Activated CD8-positive, alpha-beta memory T cell treated with anti-CD3 and anti-CD28 coated beads for 48 hours (primary cell): ENCODE results near the gene CDH8.
"Not testable (repeated sequence)": the region's sequence is repeated elsewhere in the genome, so short reads cannot be mapped to it uniquely, and the experiment has no call there.

Experiments
- DNase-seq, 3 experiments: peaks; one replicate each; pipeline ENCODE4 v3.0.0-alpha.2; 2020; ENCODE audit warnings: low read depth in 2 of 3, low spot score in 2 of 3

The CDH8 gene

DNA sequence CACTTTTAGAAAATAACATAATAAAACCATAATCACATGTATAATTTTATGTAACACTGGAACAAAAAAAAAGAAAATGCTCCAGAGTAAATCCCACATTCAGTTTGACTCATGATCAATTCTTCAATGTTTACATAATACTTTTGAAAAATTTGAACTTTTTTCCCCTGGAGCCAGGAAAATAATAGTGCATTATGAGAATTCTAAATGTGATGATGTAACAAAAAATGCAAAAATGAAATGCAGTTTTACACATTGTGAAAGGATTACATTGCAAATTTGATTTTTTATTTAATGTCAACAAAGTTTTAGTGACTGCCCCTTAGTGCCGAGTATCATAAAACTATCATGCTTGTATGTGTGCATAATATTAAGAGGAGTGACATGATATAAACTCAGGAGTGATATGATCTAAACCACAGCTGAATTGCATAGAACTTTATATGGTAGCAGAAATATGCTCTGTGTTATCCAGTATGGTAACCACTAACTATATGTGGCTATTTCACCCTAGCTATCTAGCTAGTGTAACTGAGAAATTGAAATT is 238.2 kb downstream of the CDH8 start:
- DNase-seq = no peak

DNA sequence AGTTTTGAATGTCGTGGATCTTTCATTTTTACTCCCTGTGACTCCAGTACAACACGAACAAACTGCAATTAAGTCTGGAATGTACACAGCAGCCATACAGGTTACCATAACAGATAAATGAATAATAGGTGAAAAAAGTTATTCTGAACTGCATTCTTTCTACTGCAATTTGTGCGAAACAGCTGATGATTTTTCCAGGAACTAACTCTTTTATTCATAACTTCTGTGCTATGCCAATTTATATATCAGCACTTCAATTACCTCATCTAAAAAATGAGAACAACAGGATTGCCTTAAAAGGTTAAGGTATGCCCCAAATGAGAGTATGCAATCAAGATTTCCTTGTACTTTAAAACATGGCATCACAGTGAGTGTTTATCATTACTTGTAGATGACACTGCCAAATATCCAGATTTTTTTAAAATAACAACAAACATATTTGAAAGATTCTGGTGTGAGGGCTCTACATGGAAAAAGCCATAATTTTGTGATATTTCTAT is 238.9 kb downstream of the CDH8 start:
- DNase-seq = no peak

DNA sequence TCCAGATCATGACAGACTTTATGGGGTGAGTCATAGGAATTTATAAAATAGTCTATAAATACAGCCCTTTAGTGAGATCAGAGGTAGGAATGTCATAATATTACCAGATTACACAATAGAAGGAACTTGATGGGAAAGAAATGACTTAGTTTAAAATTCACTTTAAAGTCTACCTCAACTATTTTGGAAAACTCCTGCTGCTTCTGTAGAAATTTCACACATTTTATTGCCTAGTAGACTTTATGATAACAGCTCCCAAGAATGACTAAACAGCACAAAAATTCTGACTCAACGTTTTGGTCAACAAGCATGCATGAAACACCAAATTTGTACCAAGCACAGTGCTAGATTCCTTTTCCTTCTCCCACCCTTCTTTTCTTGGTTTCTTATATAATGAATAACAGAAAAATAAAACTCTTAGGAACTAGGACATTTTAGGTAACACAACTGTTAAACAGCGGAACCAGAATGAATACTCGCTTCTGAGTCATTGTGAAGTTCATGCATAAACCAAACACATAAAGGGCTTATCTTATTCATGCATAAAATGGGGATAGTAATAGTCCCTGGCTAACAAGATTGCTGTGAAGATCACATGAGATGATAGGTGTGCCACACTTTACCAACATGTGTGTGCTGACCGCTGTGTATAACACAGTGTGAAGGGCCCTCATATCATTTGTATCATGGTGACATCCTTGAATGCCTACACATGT is 243.9 kb downstream of the CDH8 start:
- no peak for DNase-seq

DNA sequence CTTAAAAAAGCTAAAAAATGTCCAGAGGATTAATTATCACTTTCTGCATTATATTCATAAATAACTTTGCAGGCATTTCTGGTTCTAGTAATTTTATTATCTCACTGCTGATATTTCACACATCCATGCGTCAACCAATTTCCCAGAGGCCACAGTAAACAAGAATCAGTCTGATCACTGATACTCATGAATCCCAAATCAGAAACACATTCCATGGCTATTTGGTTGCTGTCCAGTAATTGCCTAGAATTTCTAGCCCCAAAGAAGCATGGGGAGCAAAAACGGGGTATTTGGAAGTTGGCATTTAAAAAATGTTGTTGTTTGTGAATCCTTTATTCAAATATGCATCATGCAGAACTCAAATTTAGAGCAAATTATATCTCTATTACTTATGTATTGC is 244.8 kb downstream of the CDH8 start:
- no peak for DNase-seq

DNA sequence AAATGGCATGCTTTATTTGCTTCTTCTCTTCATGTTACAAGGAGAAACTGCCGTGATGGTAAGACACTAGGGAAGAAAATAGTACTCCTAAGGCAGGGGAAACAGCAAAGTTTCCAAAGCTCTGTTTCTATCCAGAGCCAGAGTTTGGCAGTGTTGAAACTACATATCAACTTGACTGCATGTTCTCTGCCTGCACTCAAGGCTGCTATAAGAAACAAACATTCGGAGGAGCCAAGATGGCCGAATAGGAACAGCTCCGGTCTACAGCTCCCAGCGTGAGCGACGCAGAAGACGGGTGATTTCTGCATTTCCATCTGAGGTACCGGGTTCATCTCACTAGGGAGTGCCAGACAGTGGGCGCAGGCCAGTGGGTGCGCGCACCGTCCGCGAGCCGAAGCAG is 254.4 kb downstream of the CDH8 start:
- not testable (repeated sequence) for DNase-seq

DNA sequence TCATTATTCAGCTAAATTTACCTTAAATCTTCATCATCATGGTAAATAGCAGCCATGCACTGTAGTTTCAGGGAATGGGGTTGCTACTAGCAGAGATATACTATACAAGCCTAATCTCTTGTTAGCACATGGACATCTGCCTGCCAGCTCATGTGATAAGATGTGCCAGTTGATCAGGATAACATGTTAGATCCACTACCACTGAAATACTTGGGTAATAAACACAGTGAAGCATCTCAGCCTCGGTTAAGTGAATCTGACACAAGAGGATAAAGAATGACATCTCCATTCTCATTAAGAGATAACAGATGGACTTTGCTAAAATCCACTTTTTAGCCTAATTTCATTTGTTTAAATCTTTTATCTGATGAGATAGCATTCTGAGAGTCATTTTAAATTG is 256.1 kb downstream of the CDH8 start:
- DNase-seq = no peak

DNA sequence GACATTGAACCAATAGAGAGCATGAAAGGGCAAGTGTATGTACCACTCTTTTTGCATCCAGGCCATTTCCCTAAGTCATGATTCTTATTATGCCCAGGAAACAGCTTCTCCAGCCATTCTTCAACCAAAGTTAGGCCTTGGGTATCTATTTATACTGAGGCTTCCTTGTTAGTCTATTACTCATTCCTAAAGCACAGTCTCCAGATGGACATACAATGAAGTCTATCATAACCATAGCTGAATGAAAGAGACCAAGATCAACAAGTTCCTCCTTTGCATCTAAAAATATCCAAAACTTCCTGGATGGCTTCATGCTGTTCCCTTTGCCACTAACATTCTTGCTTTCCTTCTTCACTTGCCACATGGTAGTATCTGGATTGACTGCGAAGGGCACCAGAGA is 265.9 kb downstream of the CDH8 start:
- no peak for DNase-seq

DNA sequence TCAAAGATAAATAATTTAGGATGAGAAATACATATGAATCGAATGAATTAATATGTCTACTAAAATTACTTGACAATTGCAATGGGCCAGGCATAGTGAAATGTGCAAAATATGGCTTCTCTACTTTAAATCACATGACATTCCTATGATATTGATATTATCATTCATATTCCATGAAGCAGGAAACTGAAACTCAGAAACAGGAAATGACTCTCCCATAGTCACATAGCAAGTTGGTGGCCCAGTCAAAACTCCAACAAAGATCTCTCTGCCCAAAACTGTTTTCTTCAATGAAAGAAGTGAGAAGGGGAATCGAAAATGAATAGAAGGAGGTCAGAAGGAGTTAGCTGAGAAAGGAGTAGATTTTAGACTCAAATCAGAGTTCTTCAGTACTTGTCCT is 272.2 kb downstream of the CDH8 start:
- no peak for DNase-seq

DNA sequence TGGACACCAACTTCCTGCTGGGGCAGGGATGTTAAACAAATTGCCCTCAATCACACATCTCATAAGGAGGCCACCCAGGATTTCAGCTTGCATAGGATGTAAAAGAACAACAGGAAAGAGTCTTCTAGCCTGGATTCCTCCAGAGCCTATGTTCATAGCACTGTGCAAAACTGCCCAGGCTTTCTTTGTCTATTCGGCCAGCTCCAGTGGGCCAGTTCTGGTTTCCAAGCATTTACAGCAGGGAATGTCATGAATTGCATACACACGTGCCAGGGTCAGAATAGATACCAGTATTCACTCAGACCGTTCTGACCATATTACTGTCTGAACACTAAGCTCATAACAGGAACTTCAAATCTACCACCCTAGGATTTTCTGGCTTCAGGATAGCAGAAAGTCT is 273.2 kb downstream of the CDH8 start:
- no peak for DNase-seq

DNA sequence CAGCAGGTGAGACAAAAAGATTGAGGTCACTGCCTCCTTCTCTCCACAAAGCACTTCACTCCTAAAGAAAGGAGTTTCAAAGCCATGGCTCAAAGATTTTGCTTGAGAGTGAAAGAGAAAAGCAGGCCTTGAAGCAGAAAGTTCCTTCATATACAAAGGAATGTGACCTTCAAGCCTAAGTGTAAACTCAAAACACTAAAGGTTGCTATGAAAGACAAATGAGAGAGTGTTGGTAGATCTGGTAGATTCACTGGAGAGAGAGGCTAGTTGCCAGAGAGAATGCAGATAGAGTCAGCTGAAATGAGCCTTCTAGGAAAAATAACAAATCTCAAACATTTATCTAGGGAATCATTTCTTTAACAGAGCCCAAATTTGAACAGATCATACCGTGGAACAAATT is 305.2 kb downstream of the CDH8 start:
- DNase-seq = no peak

DNA sequence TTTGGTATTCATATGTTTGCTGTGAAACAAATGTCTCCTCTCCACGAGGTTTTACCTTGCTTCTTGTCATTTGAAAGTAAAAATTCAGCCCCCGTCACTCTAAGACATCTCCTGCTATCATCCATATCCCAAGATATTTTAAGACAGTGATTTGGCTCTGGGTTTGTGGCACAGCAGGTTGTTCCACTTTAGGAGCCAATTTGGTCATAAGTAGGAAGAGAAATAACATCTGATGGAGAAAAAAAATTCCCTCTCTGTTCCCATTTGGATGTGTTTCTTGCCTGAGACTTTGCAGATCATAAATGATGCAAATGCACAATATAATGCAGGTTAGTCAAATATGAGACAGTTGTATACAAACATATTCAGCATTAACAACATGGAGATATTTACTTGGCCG is 309.5 kb downstream of the CDH8 start:
- no peak for DNase-seq

DNA sequence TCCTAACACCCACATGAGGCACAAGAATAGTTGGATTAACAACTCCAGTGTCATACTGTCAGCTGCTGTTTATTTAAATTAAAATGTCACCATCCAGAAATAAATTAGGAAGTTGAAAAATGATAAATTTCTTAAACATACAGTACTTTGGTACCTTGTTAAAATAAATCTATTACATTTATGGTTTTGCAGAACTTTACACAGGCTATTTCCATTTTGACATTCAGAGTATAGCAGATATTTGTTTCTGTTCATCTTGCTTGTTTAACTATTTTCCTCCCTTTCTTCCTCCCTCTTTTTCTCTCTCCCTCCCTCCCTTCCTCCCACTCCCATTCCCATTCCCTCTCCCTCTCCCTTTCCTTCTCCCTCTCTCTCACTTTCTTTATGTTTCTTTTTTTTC is 310.1 kb downstream of the CDH8 start:
- no peak for DNase-seq

DNA sequence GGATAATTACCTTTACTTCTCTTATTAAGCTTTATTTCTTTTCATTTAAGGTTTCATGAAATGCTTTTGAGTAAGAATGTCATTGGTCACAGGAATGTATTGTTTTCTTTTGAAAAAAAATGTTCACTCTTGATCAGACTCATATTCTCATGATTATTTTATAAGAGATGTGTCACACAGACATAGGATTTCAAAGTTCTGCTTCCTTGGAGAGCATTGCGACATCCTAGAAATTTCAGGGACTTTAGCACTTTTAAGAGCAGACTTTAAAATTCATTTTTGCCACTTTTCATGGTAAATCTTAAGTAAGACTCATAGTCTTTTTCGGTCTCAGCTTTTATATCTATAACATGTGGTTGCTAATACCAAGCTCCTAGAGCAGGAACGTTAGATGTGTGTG is 314.7 kb downstream of the CDH8 start:
- DNase-seq = no peak

DNA sequence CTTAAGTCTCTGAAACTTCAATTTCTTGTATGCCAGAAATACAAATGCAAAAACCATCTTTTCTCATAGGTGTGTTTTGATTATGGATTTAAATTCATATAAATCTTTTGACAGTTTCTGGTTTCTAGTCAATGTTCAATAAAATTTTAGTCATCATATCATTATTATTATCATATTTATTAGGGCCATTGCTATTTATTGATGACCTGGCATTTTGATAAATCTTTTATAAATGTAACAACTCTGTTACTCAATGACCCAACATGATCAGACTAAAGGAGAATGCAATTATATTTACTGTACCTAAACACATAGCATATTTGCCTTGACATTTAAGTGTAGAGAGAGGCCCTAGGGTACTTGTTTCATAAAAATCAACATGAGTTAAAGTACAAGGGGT is 320.8 kb downstream of the CDH8 start:
- DNase-seq = no peak

DNA sequence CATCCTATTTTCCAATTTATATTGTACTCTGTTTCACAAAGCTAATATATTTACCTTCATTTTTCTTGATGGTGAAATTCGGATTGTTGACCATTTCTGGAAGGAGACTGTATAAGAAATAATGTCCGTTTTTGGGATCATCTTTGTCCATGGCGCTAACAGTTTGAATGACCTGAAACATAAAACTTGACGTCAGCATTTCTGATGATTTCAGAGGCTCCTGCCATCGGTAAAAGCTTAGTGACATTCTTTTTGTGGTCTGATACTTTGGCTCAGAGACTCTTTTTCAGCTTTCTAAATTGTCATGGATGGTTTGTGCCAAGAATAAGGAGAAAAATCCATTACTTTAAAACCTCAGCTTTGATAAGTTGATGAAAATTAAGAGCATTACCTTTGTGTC is 322.5 kb downstream of the CDH8 start:
- DNase-seq = no peak

DNA sequence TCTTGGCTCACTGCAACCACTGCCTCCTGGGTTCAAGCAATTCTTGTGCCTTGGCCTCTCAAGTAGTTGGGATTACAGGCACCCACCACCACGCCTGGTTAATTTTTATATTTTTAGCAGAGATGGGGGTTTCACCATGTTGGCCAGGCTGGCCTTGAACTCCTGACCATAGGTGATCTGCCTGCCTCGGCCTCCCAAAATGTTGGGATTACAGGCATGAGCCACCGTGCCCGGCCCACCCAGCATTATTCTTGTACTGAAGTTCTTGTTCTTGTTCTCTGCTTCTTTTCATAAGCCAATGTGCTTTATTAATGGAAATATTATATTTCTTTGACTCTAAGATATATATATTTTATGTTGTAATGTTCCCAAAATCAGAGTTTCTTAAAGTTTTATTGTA is 336.6 kb downstream of the CDH8 start:
- DNase-seq = not testable (repeated sequence)

DNA sequence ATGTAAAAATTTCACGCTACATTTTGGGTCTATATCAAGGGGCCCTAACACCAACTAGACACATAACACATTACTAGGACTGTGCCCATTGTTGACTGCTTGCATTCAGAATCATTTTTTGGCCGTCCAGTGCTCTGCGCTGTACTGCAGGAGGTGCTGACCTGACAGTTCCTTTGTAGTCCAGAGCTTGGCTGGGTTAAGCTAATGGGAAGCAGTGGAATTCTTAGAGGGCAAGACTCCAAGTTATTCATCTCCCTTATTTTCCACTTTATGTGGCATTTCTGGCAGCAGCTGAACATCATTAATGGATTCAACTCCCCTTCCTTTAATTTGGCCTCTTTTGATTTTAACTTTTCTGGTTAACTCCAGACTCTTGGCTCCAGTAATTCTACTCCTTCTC is 351.7 kb downstream of the CDH8 start:
- DNase-seq = no peak

DNA sequence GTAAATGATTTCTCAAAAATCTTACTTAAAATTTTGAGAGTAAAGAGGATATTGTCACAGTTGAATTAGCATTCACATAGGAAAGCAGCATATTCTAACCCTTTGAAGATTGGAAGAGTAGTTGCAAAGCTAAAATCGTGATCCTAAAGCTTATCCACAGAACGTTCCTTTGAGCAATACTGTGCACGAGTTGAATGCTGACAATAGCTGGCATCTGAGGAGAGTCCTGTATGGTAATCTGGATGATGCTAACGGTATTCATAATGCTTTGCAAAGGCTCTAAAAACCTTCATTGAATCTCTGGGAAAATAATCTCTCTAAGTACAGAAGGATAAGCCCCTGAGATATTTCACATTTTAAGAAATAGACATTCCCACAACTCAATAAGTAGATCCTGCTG is 354.6 kb downstream of the CDH8 start:
- no peak for DNase-seq

DNA sequence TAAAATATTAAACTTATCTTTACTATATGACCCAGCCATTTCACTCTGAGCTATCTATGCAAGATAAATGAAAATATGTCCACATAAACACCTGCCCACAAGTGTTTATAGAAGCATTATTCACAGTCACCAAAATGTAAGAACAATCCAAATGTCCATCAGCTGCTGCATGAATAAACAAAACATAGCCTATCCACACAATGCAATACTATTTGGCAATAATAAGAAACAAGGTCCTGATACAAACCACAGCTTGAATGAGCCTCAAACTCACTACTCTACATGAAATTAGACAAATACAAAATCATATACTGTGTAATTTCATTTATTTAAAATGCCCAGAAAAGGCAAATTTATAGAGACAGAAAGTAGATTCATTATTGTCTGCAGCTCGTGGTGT is 355.1 kb downstream of the CDH8 start:
- DNase-seq = no peak

DNA sequence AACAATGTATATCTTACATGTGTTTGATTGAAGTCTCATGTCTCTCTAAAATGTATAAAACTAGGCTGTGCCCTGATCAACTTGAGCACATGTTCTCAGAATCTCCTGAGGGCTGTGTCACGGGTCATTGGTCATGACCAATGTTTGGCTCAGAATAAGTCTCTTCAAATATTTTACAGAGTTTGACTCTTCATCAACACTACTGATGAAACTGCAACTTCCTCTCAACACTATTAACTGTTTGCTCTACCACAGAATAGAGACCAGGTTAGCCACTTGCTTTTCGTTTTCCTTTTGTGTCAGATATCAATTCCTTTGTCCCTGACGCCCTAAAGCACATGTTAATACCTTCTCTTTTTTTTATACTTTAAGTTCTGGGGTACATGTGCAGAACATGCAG is 358.1 kb downstream of the CDH8 start:
- no peak for DNase-seq

DNA sequence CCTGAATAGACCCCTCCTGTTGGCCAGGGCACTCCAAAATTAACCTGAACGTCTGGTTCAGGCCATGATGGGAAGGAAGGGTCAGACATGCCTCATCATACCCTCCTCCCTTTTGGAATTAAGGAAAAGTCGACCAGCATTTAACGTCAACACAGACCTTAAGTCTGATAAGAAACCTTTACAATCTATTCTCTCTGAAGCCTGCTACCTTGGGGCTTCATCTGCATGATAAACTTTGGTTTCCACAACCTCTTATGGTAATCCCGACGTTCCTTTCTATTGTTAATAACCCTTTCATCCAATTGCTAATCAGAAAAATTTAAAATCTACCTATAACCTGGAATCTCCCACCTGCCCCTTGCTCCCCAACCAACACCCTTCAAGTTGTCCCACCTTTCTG is 358.5 kb downstream of the CDH8 start:
- no peak for DNase-seq

DNA sequence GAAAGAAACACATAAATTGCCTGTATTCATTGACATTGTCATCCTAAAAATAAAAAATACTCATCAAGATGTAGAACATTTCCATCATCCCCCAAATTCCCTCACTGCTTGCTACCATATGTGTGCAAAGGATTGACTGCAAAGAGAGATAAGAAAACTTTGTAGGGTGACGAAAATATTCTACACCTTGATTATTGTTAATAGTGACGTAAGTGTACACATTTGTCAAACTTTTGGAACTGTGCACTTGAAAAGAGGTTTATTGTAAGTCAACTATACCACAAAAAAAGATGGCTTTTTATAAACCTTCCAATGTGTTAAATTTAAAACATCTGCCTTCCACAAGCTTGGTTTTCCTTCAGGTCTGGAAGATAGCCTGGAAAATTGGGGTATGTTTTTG is 359.5 kb downstream of the CDH8 start:
- DNase-seq = no peak

DNA sequence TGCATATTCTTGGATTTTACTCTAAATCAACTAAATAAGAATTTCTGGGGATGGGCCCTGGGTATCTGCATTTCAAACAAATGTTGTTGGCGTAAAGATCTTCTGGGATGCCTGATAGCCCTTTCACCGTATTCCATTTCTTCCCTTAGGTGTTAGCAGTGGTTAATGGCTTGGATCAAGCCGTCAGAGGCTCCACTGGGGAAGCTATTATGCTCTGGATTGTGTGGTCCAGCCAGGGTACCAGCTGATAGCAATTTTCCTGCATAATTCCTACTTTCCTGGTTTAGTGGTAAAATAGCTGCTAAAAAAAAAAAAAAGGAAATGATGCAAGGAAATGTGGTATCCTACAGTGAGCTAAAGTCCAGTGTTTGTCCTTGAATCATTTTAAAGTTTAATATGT is 365.1 kb downstream of the CDH8 start:
- no peak for DNase-seq
